ENCODE measurements around the gene PTPN4. TPM values are rescaled to one million over a fixed set of nuclear protein-coding genes. Genes with fewer than 3 reads are reported as not detected.

Gene PTPN4
- total and polyA plus RNA-seq, 9 of the 15 experiments (the other 6 are each of a cell fraction or from before 2014, with no cell fraction given), result 5.0 to 32.8 (median 27.3) TPM

DNA sequence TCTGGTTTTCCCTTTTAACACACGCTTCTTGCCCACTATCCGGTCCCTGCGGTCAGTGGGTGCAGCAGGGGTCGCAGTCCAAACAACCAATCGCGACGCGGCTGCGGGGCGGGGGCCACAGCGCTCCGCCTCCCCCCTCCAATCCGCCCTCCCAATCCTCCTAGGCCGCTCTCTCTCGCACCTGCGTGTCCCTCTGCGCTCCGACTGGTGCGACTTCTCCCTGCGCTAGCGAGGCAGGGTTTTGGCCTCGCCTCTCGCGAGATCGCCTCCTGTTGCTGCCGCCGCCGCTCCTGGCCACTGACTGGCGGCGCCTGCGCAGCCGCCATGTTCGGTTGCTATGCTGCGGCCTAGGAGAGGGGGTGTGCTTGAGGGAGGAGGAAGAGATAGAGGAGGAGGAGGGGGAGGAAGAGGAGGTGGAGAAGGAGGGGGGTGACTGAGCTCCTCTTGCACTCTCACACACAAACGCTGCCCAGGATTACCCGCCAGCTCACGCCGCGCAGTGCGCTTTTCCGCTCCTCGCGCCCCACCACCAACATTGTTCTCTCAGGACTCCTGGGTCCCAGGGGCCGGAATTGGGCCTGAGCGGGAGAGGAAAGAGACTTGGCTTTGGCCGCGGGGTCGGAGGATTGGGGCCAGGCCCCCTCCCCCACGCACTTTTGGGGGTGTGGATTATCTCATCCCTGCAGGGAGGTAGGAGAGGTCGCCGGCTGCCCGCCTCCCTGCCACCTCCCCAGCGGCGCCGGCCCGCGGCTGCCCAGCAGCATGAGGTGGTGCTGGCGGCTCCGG, at the start of gene PTPN4 (continued):
- TF ChIP-seq ZNF79 (CRISPR knock-in tag; IDR thresholded peaks at IDR 0.05; ENCODE audit: low read depth) (no peak), ZKSCAN3 (CRISPR knock-in tag; IDR thresholded peaks at IDR 0.05) (no peak), ZNF644 (tag; IDR thresholded peaks at IDR 0.05; ENCODE audit: low read depth) (no peak), CBFA2T2 (conservative IDR thresholded peaks at IDR 0.05) (0 out of 2 replicates have a peak, but pooled peaks have one; percentile 18), EP400 (IDR thresholded peaks at IDR 0.05) (peak; percentile 89), SRSF3 (IDR thresholded peaks at IDR 0.05; ENCODE audit: insufficient read depth, low read length) (no peak), BACH1 (tag; IDR thresholded peaks at IDR 0.05) (no peak), PRMT5 (CRISPR knock-in tag; IDR thresholded peaks at IDR 0.05) (no peak), CTBP1 (IDR thresholded peaks at IDR 0.05; ENCODE audit: borderline replicate concordance) (peak; percentile 83), ZNF75A (CRISPR knock-in tag; IDR thresholded peaks at IDR 0.05) (no peak), KLF1 (tag; IDR thresholded peaks at IDR 0.05) (peak; percentile 95), SMARCA4 (IDR thresholded peaks at IDR 0.05) (peak; percentile 75), NCOR1 (IDR thresholded peaks at IDR 0.05) (peak; percentile 72)
- TF ChIP-seq, protein P1, sequence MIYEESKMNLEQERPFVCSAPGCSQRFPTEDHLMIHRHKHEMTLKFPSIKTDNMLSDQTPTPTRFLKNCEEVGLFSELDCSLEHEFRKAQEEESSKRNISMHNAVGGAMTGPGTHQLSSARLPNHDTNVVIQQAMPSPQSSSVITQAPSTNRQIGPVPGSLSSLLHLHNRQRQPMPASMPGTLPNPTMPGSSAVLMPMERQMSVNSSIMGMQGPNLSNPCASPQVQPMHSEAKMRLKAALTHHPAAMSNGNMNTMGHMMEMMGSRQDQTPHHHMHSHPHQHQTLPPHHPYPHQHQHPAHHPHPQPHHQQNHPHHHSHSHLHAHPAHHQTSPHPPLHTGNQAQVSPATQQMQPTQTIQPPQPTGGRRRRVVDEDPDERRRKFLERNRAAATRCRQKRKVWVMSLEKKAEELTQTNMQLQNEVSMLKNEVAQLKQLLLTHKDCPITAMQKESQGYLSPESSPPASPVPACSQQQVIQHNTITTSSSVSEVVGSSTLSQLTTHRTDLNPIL (CRISPR knock-in tag; IDR thresholded peaks at IDR 0.05), result no peak
- TF ChIP-seq, protein P2, sequence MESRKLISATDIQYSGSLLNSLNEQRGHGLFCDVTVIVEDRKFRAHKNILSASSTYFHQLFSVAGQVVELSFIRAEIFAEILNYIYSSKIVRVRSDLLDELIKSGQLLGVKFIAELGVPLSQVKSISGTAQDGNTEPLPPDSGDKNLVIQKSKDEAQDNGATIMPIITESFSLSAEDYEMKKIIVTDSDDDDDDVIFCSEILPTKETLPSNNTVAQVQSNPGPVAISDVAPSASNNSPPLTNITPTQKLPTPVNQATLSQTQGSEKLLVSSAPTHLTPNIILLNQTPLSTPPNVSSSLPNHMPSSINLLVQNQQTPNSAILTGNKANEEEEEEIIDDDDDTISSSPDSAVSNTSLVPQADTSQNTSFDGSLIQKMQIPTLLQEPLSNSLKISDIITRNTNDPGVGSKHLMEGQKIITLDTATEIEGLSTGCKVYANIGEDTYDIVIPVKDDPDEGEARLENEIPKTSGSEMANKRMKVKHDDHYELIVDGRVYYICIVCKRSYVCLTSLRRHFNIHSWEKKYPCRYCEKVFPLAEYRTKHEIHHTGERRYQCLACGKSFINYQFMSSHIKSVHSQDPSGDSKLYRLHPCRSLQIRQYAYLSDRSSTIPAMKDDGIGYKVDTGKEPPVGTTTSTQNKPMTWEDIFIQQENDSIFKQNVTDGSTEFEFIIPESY (CRISPR knock-in tag; IDR thresholded peaks at IDR 0.05), result no peak; the same call in 1 of the 2 replicates
- TF ChIP-seq, protein P3, sequence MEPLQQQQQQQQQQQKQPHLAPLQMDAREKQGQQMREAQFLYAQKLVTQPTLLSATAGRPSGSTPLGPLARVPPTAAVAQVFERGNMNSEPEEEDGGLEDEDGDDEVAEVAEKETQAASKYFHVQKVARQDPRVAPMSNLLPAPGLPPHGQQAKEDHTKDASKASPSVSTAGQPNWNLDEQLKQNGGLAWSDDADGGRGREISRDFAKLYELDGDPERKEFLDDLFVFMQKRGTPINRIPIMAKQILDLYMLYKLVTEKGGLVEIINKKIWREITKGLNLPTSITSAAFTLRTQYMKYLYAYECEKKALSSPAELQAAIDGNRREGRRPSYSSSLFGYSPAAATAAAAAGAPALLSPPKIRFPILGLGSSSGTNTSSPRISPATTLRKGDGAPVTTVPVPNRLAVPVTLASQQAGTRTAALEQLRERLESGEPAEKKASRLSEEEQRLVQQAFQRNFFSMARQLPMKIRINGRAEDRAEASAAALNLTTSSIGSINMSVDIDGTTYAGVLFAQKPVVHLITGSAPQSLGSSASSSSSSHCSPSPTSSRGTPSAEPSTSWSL (CRISPR knock-in tag; IDR thresholded peaks at IDR 0.05; ENCODE audit: borderline replicate concordance), result no peak

All from K562 (cell line).